Measurements from ENCODE around the gene MAD1L1. TPM values are rescaled to one million over a fixed set of nuclear protein-coding genes. Genes with fewer than 3 reads are reported as not detected.

The MAD1L1 gene
- total RNA-seq, 1 experiment from 2014 or later = 38.5 TPM

DNA sequence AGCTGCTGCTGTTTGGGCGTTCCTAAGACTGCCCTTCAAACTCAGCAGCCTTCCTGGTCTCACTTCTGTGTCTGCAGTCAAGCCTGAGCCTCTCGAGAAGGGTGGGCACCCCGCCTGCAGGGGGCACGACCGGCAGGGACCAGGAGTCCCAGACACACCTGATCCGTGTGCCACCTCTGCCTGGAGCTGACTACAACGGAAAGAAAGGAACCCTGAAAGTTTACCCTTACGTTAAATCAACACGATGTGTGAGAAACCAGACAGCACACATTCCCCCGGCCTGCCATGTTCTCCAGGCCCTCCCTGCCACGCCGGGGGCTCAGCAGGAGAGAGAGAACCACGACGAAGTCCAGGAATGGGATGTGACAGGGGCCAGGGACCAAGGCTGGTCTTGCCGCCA is 5.0 kb downstream of the MAD1L1 start:
- no peak overlapping the region for H3K4me2 ChIP-seq (ENCODE audit: low read length)
- ATAC-seq (no peak), DNase-seq (ENCODE audit: low read depth, low spot score) (no peak)
- RAD21 ChIA-PET (ENCODE audit: low non-redundant PET in 1 of 2, low total read pairs in 2 of 2, uncharacterized antibody in 2 of 2, unreplicated experiment in 2 of 2) = no interaction called here
- peaks cover 6 to 33% of the 10 kb centered on the region in 2 experiments; a peak in 3 of 4 replicates for H3K36me3 ChIP-seq (ENCODE audit: control insufficient read depth in 1 of 2, insufficient read depth in 2 of 2, low read length in 2 of 2)
- no peak for TF ChIP-seq CEBPB (IDR thresholded peaks at IDR 0.05; ENCODE audit: low read depth)
- no peak for TF ChIP-seq SRF (IDR thresholded peaks at IDR 0.05; ENCODE audit: low read depth)
- no peak for TF ChIP-seq EZH2phosphoT487 (IDR thresholded peaks at IDR 0.05; ENCODE audit: borderline replicate concordance)
- no peak for TF ChIP-seq SIN3A (IDR thresholded peaks at IDR 0.05; ENCODE audit: low read depth)
- no peak for TF ChIP-seq EZH2 (IDR thresholded peaks at IDR 0.05)
- no peak for TF ChIP-seq YY1 (IDR thresholded peaks at IDR 0.05; ENCODE audit: extremely low read depth, insufficient replicate concordance, low read depth, low read length)
- no peak for TF ChIP-seq TCF7L2 (IDR thresholded peaks at IDR 0.05; ENCODE audit: borderline replicate concordance, extremely low read depth, insufficient read depth, insufficient read length)
- TF ChIP-seq ZBTB33 (IDR thresholded peaks at IDR 0.05; ENCODE audit: extremely low read depth, insufficient replicate concordance, low read length) = no peak
- TF ChIP-seq ZNF274 (IDR thresholded peaks at IDR 0.05; ENCODE audit: low read depth, low read length) = no peak
- no peak for TF ChIP-seq CTCF (IDR thresholded peaks at IDR 0.05 in 2 of 3, conservative IDR thresholded peaks at IDR 0.05 in 1 of 3; ENCODE audit: borderline replicate concordance in 1 of 3, insufficient read depth in 1 of 3, low read depth in 2 of 3, low read length in 2 of 3)
- TF ChIP-seq EGR1 (IDR thresholded peaks at IDR 0.05; ENCODE audit: low read depth) = no peak
- no peak for TF ChIP-seq POLR2A (IDR thresholded peaks at IDR 0.05; ENCODE audit: borderline replicate concordance, extremely low read depth, insufficient read depth, insufficient read length)
- no peak for TF ChIP-seq ELF1 (IDR thresholded peaks at IDR 0.05; ENCODE audit: borderline replicate concordance, low read depth)
- no peak for TF ChIP-seq CBX3 (IDR thresholded peaks at IDR 0.05; ENCODE audit: low read depth)
- TF ChIP-seq REST (IDR thresholded peaks at IDR 0.05; ENCODE audit: low read depth) = no peak
- TF ChIP-seq SP1 (IDR thresholded peaks at IDR 0.05; ENCODE audit: low read depth) = no peak
- TF ChIP-seq POLR2AphosphoS5 (IDR thresholded peaks at IDR 0.05; ENCODE audit: low read depth, low read length) = no peak
- no peak for TF ChIP-seq RAD21 (IDR thresholded peaks at IDR 0.05; ENCODE audit: low read depth)
- no peak for TF ChIP-seq FOSL1 (IDR thresholded peaks at IDR 0.05; ENCODE audit: low read depth)
- no peaks in the 10 kb centered on the region for H3K9me2 ChIP-seq (ENCODE audit: insufficient read depth)
- BruUV-seq (replicated peaks) = no TSS peak
- H3K4me1 ChIP-seq (ENCODE audit: control insufficient read depth in 1 of 2, insufficient read depth in 2 of 2, low read length in 2 of 2) = peaks cover 7 to 26% of the 10 kb centered on the region in 2 experiments
- H3K9me3 ChIP-seq (ENCODE audit: control insufficient read depth in 1 of 2, insufficient read depth in 1 of 2, low read depth in 1 of 2, low read length in 2 of 2) = no peaks in the 10 kb centered on the region
- no peaks in the 10 kb centered on the region for H4K20me1 ChIP-seq (ENCODE audit: insufficient read depth)
- no peak overlapping the region for H3K4me3 ChIP-seq (replicated peaks in 1 of 2; ENCODE audit: low read depth in 1 of 2, low read length in 2 of 2)
- POLR2A ChIA-PET = no interaction called here
- peaks cover 83% of the 10 kb centered on the region for H3K79me2 ChIP-seq (ENCODE audit: insufficient read depth, low read length)
- H3K27ac ChIP-seq (ENCODE audit: low read depth, low read length) = no peak overlapping the region
- H3K27me3 ChIP-seq (ENCODE audit: insufficient read depth, low read length) = no peaks in the 10 kb centered on the region
- H3K9ac ChIP-seq (ENCODE audit: low read length) = no peak overlapping the region
- intact Hi-C loops (cut with micrococcal nuclease) = no loop called here
- no peak overlapping the region for H2AFZ ChIP-seq (ENCODE audit: low read depth, low read length, poor library complexity, severe bottlenecking)
- CTCF ChIA-PET = no interaction called here
